ENCODE data around the gene OR2J2.
"Not testable (repeated sequence)": the region's sequence is repeated elsewhere in the genome, so short reads cannot be mapped to it uniquely, and the experiment has no call there.

GRCh38 chr6:29218056-29218455 lies 47.3 kb downstream of the OR2J2 start:
- TF ChIP-seq CTCF (IDR thresholded peaks at IDR 0.05; ENCODE audit: borderline replicate concordance, extremely low read depth, low read length, poor library complexity, severe bottlenecking); EZH2 (IDR thresholded peaks at IDR 0.05; ENCODE audit: borderline replicate concordance, low read depth, low read length, severe bottlenecking): not testable (repeated sequence)

Data from DND-41 (cell line).